GM12878 (cell line): ENCODE results near the gene KIFC1. TPM values are rescaled to one million over a fixed set of nuclear protein-coding genes. Genes with fewer than 3 reads are reported as not detected.

Experiments used
- ASH2L ChIP-seq: fragments of 300-600, 200-600 bp; sonication (generic); IDR thresholded peaks from 2 replicates; pipeline ENCODE4 v1.6.1; 2017; ENCODE audit warnings: low read depth, mild to moderate bottlenecking, borderline replicate concordance
- BCL11A ChIP-seq: IDR thresholded peaks from 2 replicates; pipeline ENCODE4 v1.6.1; 2011; ENCODE audit warnings: low read depth, low read length
- CHD4 ChIP-seq: fragments of 200-600 bp; sonication (generic); IDR thresholded peaks from 2 replicates; pipeline ENCODE4 v1.6.1; 2016; ENCODE audit warnings: mild to moderate bottlenecking
- ESRRA ChIP-seq: IDR thresholded peaks from 2 replicates; pipeline ENCODE4 v1.6.1; 2012; ENCODE audit warnings: mild to moderate bottlenecking, low read length, improper control_type of control experiment
- IKZF1 ChIP-seq: fragments of 450-650 bp; conservative IDR thresholded peaks from 2 replicates; pipeline ENCODE4 v1.6.1; 2017; ENCODE audit warnings: antibody characterized with exemption, mild to moderate bottlenecking
- NFIC ChIP-seq: IDR thresholded peaks from 2 replicates; pipeline ENCODE4 v1.6.1; 2012; ENCODE audit warnings: low read depth, mild to moderate bottlenecking, inconsistent platforms, low read length, moderate library complexity
- NR2C2 ChIP-seq: IDR thresholded peaks from 2 replicates; pipeline ENCODE4 v1.6.1; 2011; ENCODE audit warnings: borderline replicate concordance, low read depth; ENCODE audit not compliant: control insufficient read depth, insufficient read length
- RFX5 ChIP-seq: IDR thresholded peaks from 2 replicates; pipeline ENCODE4 v1.6.1; 2011; ENCODE audit warnings: low read depth, low read length, improper control_type of control experiment
- STAT1 ChIP-seq: fragments of 450-650 bp; conservative IDR thresholded peaks from 2 replicates; pipeline ENCODE4 v1.6.1; 2014; ENCODE audit warnings: antibody characterized with exemption, mild to moderate bottlenecking
- SUZ12 ChIP-seq: fragments of 200-600 bp; sonication (generic); IDR thresholded peaks from one replicate; pipeline ENCODE4 v1.6.1; 2018; ENCODE audit warnings: antibody characterized with exemption, mild to moderate bottlenecking; ENCODE audit not compliant: unreplicated experiment
- ZNF207 ChIP-seq: fragments of 450-650 bp; IDR thresholded peaks from 2 replicates; pipeline ENCODE4 v1.6.1; 2014; ENCODE audit warnings: antibody characterized with exemption, mild to moderate bottlenecking, borderline replicate concordance
- polyA plus RNA-seq, 11 experiments: library from polyadenylated mRNA; depleted of rRNA in 4 of 11; unstranded in 6 of 11; stranded (reverse) in 5 of 11; fragments of >200 nt; fragmentation: Nextera tagmentation in 4 of 11; fragmentation: Illumina TruSeq in 1 of 11; extraction: Ambion mirVana in 4 of 11; extraction: Trizol in 1 of 11; gene quantifications; 1 replicate in 1 of 11; 2 replicates in 10 of 11; pipeline versions ENCODE4 v1.2.1 to v1.2.3, GENCODE V29; 2011 to 2016; ENCODE audit warnings: inconsistent platforms in 2 of 11, missing spikeins in 2 of 11, low read depth in 1 of 11
- total RNA-seq, 4 experiments: library from RNA; depleted of rRNA in 3 of 4; stranded (reverse); fragments of >200 nt in 3 of 4; fragmentation: Illumina TruSeq in 1 of 4; extraction: Trizol in 1 of 4; gene quantifications; 2 replicates each; pipeline versions ENCODE4 v1.2.1 to v1.2.3, GENCODE V29; 2013 to 2021
- TF ChIP-seq, protein P1 (sequence below): fragments of 450-650 bp; IDR thresholded peaks from 2 replicates; pipeline ENCODE4 v1.6.1; 2018; ENCODE audit warnings: borderline replicate concordance, mild to moderate bottlenecking; ENCODE audit not compliant: partially characterized antibody
- TF ChIP-seq, protein P2 (sequence below): IDR thresholded peaks from 2 replicates; pipeline ENCODE4 v1.6.1; 2011; ENCODE audit warnings: borderline replicate concordance, low read depth, mild to moderate bottlenecking, moderate library complexity, low read length; ENCODE audit not compliant: insufficient read depth, poor library complexity, severe bottlenecking

KIFC1 gene
- total and polyA plus RNA-seq, 10 of the 15 experiments (the other 5 are each of a cell fraction or from before 2014, with no cell fraction given), result 1.8 to 87.4 (median 54.4) TPM

DNA sequence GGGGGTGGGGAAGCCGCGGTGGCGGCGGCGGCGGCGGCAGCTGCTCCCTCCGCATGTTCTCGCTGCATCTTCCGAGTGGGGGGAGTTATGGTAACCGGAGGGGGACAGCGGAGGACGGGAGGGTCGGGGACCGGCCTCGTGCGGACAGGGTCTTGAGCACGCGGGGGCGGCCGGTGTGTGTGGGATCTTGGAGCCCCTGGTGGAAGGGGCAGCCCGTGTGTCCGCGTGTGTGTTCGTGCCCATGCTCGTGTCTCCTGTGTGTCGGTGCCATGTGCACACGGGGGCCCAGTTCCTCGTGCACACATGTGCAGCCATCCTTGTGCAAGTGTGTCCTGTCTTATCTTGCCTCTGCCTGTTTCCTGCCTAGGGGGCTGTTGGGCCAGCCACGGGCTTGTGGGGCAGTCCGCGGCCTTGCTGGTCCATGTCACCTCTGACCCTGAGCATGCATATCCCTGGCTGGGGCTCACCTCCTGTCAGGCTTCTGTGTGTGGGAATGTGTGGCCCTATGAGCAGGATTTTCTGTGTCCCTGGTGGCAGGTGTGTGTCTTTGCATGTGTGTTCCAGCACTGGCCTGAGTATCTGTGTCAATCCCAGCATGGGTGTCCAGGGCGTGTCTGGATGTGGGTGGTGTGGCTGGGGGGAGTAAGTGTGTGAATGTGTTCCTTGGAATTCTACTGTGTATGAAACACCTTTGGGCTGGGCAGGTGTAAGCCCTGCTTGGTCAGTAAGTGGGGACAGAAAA lies 36.8 kb downstream of the KIFC1 start (continued):
- TF ChIP-seq, protein P1, sequence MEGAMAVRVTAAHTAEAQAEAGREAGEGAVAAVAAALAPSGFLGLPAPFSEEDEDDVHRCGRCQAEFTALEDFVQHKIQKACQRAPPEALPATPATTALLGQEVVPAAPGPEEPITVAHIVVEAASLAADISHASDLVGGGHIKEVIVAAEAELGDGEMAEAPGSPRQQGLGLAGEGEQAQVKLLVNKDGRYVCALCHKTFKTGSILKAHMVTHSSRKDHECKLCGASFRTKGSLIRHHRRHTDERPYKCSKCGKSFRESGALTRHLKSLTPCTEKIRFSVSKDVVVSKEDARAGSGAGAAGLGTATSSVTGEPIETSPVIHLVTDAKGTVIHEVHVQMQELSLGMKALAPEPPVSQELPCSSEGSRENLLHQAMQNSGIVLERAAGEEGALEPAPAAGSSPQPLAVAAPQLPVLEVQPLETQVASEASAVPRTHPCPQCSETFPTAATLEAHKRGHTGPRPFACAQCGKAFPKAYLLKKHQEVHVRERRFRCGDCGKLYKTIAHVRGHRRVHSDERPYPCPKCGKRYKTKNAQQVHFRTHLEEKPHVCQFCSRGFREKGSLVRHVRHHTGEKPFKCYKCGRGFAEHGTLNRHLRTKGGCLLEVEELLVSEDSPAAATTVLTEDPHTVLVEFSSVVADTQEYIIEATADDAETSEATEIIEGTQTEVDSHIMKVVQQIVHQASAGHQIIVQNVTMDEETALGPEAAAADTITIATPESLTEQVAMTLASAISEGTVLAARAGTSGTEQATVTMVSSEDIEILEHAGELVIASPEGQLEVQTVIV, result no peak
- TF ChIP-seq NFIC, result no peak
- no peak for TF ChIP-seq RFX5
- TF ChIP-seq NR2C2, result no peak
- TF ChIP-seq CHD4, result no peak
- no peak for TF ChIP-seq STAT1
- TF ChIP-seq ASH2L, result no peak
- no peak for TF ChIP-seq ZNF207
- peak; percentile 29 for TF ChIP-seq IKZF1
- no peak for TF ChIP-seq BCL11A
- no peak for TF ChIP-seq ESRRA
- TF ChIP-seq SUZ12, result no peak
- TF ChIP-seq, protein P2, sequence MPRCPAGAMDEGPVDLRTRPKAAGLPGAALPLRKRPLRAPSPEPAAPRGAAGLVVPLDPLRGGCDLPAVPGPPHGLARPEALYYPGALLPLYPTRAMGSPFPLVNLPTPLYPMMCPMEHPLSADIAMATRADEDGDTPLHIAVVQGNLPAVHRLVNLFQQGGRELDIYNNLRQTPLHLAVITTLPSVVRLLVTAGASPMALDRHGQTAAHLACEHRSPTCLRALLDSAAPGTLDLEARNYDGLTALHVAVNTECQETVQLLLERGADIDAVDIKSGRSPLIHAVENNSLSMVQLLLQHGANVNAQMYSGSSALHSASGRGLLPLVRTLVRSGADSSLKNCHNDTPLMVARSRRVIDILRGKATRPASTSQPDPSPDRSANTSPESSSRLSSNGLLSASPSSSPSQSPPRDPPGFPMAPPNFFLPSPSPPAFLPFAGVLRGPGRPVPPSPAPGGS, result no peak
